ENCODE measurements around the gene L1TD1. TPM values are rescaled to one million over a fixed set of nuclear protein-coding genes. Genes with fewer than 3 reads are reported as not detected.
"Not testable (repeated sequence)": the region's sequence is repeated elsewhere in the genome, so short reads cannot be mapped to it uniquely, and the experiment has no call there.

Gene L1TD1, protein sequence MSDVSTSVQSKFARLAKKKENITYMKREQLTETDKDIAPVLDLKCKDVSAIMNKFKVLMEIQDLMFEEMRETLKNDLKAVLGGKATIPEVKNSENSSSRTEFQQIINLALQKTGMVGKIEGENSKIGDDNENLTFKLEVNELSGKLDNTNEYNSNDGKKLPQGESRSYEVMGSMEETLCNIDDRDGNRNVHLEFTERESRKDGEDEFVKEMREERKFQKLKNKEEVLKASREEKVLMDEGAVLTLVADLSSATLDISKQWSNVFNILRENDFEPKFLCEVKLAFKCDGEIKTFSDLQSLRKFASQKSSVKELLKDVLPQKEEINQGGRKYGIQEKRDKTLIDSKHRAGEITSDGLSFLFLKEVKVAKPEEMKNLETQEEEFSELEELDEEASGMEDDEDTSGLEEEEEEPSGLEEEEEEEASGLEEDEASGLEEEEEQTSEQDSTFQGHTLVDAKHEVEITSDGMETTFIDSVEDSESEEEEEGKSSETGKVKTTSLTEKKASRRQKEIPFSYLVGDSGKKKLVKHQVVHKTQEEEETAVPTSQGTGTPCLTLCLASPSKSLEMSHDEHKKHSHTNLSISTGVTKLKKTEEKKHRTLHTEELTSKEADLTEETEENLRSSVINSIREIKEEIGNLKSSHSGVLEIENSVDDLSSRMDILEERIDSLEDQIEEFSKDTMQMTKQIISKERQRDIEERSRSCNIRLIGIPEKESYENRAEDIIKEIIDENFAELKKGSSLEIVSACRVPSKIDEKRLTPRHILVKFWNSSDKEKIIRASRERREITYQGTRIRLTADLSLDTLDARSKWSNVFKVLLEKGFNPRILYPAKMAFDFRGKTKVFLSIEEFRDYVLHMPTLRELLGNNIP
- polyA plus RNA-seq (ENCODE audit: insufficient read length), result 0.80 TPM

- DNase-seq (ENCODE audit: low read depth), result no peak
Observed at GRCh38 chr1:62194651-62195544, at the start of gene L1TD1. TSS of gene L1TD1 (plus strand) at chr1:62194849. CDS start at chr1:62206629, 11,780 bp downstream.

DNA sequence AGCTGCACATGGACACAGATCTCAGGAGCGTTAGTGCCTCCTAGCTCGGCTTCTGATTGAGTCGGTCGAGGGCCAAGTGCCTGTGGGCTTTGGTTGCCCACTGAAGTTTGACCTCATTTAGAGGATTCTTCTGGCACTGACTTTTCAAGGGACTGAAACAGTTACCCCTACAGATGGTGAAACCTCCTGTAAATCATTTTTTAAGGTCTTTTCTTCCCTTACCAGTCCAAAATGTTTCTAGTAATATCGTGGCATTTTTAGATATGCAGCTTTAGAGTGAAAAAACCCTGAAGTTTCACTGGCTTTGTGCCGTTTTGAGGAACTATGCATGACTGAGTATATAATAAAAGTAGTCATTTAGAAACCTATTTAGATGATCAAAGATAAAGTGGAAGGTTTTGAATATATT, 34.7 kb upstream of the L1TD1 start:
- DNase-seq (ENCODE audit: low read depth), result no peak

DNA sequence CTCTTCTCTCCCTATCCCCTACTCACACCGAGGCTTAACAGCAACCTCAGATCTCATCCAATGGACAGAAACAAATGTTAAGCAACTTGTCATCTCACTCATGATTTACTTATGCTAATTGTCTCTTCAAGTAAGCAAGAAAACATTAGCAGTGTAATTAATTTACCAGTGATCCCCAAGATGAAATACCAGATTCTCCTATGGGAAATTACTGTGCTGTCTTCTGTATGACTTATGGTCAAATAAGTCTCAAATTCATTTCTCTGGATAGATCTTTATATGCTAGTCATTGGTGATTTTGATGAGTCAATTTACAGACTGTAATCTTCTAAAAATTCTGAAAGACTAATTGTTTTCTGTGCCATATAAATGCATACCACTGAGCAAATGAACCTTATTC, 32.9 kb upstream of the L1TD1 start:
- DNase-seq (ENCODE audit: low read depth), result no peak

DNA sequence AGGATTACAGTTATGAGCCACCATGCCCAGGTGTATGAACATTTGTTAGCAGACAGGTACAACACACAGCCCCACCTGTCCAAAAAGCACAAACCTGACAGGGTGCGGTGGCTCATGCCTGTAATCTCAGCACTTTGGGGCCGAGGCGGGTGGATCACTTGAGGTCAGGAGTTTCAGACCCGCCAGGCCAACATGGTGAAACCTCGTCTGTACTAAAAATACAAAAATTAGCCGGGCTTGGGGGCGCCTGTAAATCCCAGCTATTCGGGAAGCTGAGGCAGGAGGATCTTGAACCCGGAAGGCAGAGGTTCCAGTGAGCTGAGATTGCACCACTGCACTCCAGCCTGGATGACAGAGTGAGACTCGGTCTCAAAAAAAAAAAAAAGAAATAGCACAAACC, 24.3 kb upstream of the L1TD1 start:
- DNase-seq (ENCODE audit: low read depth), result not testable (repeated sequence)

DNA sequence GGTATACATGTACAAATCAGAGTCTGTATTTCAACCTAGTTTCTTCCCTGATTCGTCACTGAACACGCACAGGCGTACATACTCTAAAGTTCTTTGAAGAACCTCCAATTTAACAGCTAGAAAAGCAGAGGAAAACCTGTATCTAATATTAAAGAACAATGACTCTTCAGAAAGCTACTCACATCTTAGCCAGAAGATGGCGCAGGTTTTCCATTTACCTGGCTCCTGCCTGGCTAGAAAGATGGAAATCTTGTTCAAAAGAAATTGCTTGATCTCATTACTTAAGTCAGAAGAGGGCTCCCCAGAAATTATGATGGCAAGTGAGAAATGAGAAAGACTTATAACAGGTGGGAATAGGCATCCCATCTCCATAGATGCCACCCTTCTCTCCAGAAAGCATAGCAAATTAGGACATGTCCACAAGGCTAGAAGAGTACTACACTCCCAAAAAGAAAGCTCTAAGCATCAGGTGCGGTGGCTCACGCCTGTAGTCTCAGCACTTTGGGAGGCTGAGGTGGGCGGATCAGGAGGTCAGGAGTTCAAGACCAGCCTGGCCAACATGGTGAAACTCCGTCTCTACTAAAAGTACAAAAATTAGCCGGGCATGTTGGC, 19.0 kb upstream of the L1TD1 start:
- DNase-seq (ENCODE audit: low read depth), result peak; percentile 39

DNA sequence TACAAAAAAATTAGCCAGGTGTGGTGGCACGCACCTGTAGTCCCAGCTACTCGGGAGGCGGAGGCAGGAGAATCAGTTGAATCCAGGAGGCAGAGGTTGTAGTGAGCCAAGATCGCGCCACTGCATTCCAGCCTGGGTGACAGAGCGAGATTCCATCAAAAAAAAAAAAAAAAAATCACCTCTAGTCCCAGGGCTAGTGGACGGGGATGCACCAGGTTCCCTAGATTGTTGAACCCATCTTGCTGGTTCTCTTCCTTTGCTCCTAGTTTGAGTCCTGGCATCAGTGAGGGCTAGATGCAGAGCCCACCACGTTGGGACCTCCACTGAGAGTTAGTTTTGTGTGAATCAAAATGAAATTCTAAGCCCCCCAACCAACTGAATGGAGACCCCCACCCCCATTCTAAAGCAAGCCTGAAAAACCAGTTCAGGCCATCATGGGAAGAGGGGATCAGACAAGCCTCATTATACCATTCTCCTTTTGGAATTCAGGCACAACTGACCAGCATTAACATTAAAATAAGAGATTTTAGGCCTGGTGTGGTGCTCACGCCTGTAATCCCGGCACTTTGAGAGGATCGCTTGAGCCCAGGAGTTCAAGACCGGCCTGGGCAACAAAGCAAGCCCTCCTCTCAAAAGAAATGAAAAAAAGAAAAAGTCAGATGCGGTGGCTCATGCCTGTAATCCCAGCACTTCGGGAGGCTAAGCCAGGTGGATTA, 17.9 kb upstream of the L1TD1 start:
- no peak for DNase-seq (ENCODE audit: low read depth)

- no peak for DNase-seq (ENCODE audit: low read depth)
Observed at GRCh38 chr1:62177621-62178020, 17.0 kb upstream of the L1TD1 start.

- DNase-seq (ENCODE audit: low read depth), result no peak
Observed at GRCh38 chr1:62178372-62178771, 16.3 kb upstream of the L1TD1 start.

GRCh38 chr1:62180054-62180453, 14.6 kb upstream of the L1TD1 start:
- DNase-seq (ENCODE audit: low read depth), result not testable (repeated sequence)

DNA sequence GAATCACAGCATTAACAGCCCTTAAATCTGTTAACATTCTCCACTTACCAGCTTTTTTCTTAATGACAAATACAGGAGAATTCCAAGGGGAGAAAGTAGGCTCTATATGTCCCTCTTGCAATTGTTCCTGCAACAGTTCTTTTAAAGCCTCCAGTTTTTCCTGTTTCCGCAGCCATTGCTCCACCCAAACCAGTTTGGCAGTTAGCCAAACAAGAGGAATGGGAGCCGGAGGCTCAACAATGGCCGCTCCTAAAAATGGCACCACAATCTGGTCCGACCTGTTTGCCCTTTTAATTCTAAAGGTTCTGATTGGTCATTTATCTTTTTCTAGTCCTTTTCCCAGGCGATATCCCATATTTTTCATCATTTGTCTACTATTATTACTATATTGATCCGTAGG, 14.0 kb upstream of the L1TD1 start:
- no peak for DNase-seq (ENCODE audit: low read depth)

- DNase-seq (ENCODE audit: low read depth), result no peak
Observed at GRCh38 chr1:62181532-62181931, 13.1 kb upstream of the L1TD1 start.

DNA sequence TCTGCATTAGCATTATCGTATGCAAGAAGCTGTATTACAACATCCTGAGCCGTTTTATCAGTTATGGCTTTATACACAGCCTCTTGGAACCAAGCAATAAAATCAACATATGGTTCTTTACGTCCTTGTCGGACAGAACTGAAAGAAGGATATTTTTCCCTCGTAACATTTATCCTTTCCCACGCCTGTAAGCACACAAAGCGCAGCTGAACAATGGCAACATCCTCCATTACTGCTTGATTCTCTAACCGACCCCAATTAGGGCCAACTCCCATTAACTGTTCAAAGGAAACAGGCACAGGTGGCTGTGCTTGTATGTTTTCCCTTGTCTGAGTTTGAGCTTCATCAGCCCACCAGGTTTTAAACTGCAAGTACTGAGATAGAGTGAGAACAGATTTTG, 12.5 kb upstream of the L1TD1 start:
- DNase-seq (ENCODE audit: low read depth), result not testable (repeated sequence)

- not testable (repeated sequence) for DNase-seq (ENCODE audit: low read depth)
Observed at GRCh38 chr1:62183164-62184020, 11.3 kb upstream of the L1TD1 start.

- DNase-seq (ENCODE audit: low read depth), result no peak
Observed at GRCh38 chr1:62184336-62184735, 10.3 kb upstream of the L1TD1 start.

DNA sequence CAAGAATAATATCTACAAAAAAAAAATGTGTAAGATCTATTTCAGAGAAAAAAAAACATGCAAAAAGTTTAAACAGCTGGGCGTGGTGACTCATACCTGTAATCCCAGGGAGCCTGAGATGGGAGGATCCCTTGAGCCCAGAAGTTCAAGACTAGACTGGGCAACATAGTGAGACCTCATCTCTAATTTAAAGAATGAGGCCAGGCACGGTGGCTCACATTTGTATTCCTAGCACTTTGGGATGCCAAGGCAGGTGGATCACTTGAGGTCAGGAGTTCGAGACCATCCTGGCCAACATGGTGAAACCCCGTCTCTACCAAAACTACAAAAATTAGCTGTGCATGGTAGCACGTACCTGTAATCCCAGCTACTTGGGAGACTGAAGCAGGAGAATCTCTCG, 9.4 kb upstream of the L1TD1 start:
- DNase-seq (ENCODE audit: low read depth), result not testable (repeated sequence)

GRCh38 chr1:62185677-62186076, 9.0 kb upstream of the L1TD1 start:
- DNase-seq (ENCODE audit: low read depth), result no peak

DNA sequence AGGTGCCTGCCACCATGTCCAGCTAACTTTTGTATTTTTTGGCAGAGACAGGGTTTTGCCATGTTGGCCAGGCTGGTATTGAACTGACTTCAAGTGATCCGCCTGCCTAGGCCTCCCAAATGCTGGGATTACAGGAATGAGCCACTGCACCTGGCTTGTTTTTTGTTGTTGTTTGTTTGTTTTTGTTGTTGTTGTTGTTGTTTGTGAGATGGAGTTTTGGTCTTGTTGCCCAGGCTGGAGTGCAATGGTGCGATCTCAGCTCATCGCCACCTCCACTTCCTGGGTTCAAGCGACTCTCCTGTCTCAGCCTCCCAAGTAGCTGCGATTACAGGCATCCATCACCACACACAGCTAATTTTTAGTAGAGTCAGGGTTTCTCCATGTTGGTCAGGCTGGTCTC, 7.1 kb upstream of the L1TD1 start:
- no peak for DNase-seq (ENCODE audit: low read depth)

DNA sequence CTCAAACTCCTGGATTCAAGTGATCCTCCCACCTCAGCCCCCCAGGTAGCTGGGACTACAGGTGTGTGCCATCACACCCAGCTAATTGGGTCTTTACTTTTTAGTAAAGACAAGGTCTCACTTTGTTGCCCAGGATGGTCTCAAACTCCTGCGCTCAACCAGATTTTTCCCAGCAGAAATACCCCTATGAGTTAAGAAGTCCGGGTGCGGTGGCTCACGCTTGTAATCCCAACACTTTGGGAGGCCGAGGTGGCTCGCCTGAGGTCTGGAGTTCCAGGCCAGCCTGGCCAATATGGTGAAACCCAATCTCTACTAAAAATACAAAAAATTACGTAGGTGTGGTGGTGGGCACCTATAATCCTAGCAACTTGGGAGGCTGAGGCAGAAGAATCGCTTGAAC, 6.5 kb upstream of the L1TD1 start:
- no peak for DNase-seq (ENCODE audit: low read depth)

DNA sequence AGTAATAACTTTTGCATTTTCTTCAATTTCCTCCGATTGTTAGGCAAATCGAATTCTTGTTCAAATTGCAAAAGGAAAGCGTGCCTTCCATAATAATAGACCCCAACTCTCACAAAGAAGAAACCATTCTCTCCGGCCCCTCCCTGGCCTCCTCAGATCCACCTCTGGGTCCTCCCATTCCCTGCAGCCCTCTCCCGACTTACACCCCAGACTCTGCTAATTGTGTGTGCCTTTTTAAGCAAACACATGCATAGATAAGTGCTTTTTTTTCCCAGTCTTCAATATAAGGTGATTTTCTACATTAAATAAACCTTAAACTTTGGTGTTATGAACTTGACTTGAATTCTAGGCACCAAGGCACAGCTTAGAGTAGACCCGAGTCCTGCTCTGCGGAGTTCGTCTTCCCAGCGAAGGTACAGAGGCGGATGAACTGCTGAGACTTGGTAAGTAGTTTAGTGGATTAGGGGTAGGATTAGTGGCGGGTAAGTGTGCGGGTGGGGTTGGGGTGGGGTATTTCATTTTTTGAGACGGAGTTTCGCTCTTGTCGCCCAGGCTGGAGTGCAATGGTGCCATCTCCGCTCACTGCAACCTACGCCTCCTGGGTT, 1.5 kb downstream of the L1TD1 start:
- no peak for DNase-seq (ENCODE audit: low read depth)
